Occipital lobe (tissue), 2 donors: ENCODE data around the gene PRKCD. TPM values are rescaled to one million over a fixed set of nuclear protein-coding genes. Genes with fewer than 3 reads are reported as not detected.

Experiments
- DNase-seq: peaks from one replicate; lab custom pipeline; 2025; lab: John Stamatoyannopoulos, UW
- total RNA-seq: library from RNA; depleted of rRNA; stranded (reverse); fragments of >200 nt; gene quantifications from one replicate; pipeline ENCODE4 v1.2.3, GENCODE V29; 2014

The PRKCD gene
- total RNA-seq, 1 donor from 2014 or later: 0.94 TPM

- DNase-seq: no peak
Observed at GRCh38 chr3:53188720-53189119, 27.7 kb downstream of the PRKCD start.

- DNase-seq: no peak
Observed at GRCh38 chr3:53189276-53189675, 28.3 kb downstream of the PRKCD start.

- no peak for DNase-seq
Observed at GRCh38 chr3:53190659-53191058, 29.6 kb downstream of the PRKCD start.

- no peak for DNase-seq
Observed at GRCh38 chr3:53191836-53192480, 30.9 kb downstream of the PRKCD start.

- no peak for DNase-seq
Observed at GRCh38 chr3:53192608-53193007, 31.6 kb downstream of the PRKCD start.

- DNase-seq: no peak
Observed at GRCh38 chr3:53193466-53194209, 32.6 kb downstream of the PRKCD start.

- DNase-seq: no peak
Observed at GRCh38 chr3:53194210-53195065, 33.4 kb downstream of the PRKCD start.

DNA sequence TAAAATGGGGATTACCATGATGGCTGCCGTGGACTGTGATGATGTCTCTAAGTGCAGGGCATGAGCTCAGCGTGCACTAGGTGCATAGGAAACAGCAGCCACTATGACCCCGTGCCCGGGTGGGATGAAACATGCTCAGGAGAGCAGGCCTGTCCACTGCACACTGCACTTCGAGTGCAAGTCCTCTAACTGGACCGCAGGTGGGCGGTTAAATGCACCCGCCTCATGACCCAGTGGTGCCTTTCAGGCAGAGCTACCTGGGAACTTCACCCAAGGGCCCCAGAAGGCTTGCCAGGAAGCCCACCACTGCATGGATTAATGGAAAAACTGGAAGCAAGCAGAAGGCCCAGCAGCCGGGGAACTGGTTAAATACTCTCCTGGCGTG lies 34.0 kb downstream of the PRKCD start:
- DNase-seq: no peak

DNA sequence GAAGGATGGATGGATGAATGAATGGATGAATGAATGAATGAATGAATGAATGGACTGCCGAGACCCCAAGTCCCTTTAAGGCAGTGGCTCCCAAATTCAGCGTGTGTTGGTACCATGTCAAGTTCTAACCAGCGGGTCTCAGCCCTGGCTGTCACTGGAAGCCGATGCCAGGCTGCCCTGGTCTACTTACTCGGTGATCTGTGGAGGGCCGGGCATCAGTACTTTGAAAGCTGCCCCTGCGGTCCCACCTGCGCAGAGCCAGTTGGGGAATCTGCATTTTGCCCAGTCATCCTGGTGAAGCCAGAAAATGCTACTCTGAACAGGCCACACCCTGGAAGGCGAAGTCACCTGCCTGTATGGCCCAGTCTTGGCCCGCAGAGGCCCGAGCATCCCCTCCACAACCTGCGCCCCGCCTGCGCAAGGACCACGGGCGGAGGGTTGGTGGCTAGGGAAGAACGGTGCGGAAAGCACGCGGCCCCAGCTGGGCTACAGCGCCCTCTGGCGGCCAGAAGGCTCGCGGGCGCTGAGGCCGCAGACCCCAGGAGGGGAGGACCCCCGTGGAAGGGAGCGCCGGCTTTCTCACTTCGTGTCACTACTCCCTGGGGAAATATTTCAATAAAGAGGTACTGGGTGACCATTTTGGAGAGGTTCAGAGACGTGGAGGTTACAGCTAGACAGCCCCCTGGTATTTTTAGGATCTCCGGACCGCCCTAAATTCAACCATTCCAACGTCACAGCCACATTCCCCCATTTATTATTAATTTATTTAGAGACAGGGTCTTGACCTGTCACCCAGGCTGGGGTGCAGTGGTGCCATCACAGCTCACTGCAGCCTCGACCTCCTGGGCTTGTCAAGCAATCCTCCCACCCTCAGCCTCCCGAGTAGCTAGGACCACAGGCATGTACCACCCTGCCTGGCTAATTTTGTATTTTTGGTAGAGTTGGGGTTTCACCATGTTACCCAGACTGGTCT lies 34.9 kb downstream of the PRKCD start:
- DNase-seq: no peak

DNA sequence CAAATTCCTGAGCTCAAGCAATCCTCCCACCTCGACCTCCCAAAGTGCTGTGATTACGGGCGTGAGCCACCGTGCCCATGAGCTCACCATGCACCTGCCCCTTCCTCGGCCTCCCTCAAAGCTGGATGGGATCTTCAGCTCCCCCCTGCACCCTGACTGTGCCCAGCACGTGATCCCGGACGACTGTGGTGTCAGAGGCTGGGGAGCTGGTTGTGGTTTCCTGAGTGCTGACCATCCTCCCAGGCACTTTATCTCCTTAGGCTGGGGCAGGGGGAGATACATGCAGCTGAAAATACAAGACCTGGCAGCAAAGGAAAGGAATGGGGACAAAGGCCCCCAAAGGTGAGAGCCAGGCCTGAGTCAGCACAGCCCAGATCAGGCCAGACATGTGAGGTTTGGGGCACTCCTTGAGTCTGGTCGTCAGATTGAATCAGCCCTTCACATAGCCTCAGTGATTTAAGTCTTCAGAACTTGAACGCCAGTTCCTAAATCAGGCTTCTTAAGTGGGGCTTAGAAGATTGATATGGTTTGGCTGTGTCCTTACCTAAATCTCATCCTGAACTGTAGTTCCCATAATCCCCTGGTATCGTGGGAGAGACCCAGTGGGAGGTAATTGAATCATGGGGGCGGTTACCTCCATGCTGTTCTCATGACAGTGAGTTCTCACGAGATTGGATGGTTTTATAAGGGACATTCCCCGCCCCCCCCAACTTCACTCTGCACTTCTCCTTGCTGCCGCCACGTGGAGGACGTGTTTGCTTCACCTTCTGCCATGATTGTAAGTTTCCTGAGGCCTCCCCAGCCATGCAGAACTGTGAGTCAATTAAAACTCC lies 35.8 kb downstream of the PRKCD start:
- DNase-seq: no peak

DNA sequence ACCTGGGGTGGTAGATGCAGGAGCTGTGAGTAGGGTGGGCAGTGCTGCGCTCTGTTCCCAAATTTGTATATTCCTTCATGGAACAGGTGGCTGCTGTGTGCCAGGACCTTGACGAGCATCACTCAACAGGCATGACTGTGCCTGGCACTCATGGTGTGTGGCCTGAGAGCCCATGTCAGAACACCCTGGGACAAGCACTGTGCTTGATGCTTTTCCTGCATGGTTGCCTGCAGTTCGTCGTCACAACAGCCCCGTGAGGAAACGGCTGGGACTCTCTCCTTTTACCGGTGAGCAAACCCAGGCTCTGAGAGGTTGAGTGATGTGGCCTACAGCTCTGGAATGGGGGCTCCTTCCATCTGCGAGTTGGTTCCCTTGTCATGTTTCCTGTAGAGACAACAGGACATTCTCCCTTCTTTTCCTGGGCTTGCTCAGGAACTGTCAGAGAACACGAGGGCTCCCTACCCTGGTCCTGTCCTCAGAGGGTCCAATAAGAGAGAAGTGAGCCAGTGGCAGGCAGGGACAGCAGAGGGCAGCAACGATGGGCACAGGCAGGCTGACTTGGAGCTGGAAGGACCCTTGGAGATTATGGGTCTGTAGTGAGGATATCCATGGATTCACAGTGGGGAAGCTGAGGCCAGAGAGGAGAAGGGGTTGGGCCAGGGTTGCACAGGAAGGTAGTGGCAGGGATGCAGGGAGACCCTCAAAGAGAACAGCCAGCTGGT lies 37.4 kb downstream of the PRKCD start:
- DNase-seq: no peak

DNA sequence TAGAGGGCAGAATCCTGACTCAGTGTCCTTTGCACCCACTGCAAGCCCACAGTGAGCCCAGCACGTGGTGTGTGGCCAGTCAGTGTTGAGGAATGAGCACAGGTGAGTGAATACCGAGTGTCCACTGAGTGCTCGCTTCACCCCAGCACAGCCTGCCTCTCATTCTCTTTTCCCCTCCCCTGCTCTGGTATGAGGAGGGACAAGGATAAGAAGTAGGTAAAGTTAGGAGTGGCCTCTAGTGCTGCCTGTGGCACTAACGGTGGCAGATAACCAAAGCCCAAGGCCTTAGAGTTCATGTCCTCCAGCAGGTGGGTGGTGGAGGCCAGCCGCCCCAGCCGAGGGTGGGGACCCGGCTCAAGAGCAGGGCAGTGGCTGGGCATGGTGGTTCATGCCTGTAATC lies 38.0 kb downstream of the PRKCD start:
- no peak for DNase-seq

GRCh38 chr3:53199834-53200233 lies 38.8 kb downstream of the PRKCD start:
- no peak for DNase-seq

DNA sequence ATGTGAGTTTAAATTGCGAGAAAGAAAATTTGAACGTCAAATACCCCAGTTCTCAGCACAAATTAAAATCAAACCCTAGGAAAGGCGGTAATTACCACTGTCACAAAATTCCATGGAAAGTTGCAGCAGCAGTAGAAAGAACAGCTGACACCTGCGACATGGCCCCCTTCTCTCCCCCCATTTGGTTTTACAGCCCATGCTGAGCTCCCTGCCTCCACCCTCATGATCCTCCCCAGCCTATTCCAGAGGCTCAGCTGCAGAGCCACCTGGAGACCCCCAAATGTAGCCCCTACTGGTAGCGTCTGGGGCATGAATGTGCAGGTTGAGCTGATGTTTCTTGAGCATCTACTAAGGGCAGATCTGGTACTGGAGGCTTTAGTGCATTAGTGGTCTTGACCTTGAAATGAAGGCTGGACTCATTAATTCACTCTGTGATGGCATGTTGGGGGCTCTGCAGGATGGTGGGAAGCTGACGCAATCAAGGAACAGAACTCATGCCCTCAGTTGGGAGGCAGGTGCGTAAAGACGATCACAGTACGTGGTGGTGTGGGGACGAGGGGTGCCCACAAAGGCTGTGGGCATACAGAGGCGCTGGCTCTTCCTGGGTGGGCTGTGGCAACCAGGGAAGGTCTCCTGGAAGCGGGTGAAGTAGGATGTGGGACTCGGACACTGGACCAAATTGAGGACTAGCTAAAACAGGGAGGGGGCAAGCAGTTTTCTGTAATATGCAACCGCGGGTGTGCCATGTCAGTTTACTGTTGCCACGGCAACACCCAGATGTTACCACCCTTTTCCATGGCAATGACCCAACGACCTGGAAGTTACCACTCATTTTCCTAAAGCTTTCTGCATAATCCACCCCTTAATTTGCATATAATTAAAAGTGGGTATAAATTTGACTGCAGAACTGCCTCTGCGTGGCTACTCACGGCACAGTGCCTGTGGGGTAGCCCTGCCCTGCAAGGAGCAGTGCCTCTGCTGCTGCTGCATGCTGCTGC lies 39.8 kb downstream of the PRKCD start:
- no peak for DNase-seq

DNA sequence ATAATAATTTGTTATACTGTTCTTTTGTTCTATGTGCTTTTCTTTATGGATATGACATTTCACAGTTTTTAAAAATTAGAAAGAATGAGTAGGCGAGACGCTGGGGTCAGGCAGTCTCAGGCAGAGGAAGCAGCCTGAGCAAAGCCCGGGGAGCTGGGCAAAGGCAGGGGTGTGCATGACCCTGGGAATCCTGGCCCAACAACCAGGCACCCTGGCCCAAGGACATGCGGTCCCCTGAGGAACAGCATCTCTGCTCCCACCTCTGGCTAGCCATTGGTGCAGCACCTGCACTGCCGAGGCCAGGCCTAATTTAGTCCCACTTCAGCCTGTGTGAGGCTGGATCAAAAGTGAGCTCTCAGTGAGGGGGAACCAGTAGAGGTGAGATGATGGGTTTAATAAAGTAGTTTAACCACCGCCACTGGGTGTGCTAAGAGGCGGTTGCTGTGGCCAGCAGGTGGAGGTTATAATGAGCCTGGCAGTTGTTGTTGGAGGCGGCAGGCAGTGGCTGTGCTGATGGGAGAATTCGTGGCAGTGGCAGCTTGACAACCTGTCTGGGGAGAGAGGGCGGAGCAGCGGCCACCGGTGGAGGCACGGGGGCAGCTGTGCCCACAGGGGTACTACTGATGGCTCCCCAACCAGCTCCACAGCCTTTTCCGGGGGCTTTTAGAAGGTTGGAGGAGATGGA lies 41.5 kb downstream of the PRKCD start:
- DNase-seq: no peak

- DNase-seq: no peak
Observed at GRCh38 chr3:53211706-53212702, 51.0 kb downstream of the PRKCD start.
